SK-N-SH (cell line): ENCODE data around the gene FSIP1. TPM values are rescaled to one million over a fixed set of nuclear protein-coding genes. Genes with fewer than 3 reads are reported as not detected.

Source experiments
- CTCF ChIA-PET: fragments of 300-600, 350-600 bp; formaldehyde crosslinking; extraction: SDS; loops from one replicate; lab custom pipeline; 2021; lab: Yijun Ruan, JAX
- POLR2A ChIA-PET: fragments of 350-600 bp; sonication (Branson Sonifier 250); formaldehyde crosslinking; extraction: SDS; loops from one replicate; lab custom pipeline; 2020; ENCODE audit warnings: antibody characterized with exemption, inconsistent platforms; lab: Yijun Ruan, JAX
- DNase-seq: peaks from one replicate; pipeline ENCODE4 v3.0.0; 2012
- H2AFZ ChIP-seq: fragments of 200-600 bp; sonication (generic); 2 replicates; pipeline ENCODE4 v1.8.1; 2016; ENCODE audit warnings: antibody characterized with exemption, mild to moderate bottlenecking, low read depth
- H3F3A ChIP-seq: fragments of 200-600 bp; sonication (generic); replicated peaks from 2 replicates; pipeline ENCODE3; 2016; ENCODE audit warnings: antibody characterized with exemption, mild to moderate bottlenecking; ENCODE audit not compliant: insufficient read depth
- H3K27ac ChIP-seq, 2 experiments: fragments of 200-500 bp in 1 of 2; fragments of 200-600 bp in 1 of 2; sonication (Bioruptor generic) in 1 of 2; sonication (generic), shearing (Covaris generic) in 1 of 2; 2 replicates each; pipeline versions ENCODE4 v1.5.1 to v1.6.1; 2014 to 2016; ENCODE audit warnings: low read depth in 2 of 2, inconsistent platforms in 1 of 2, low read length in 1 of 2, mild to moderate bottlenecking in 1 of 2, mixed read lengths in 1 of 2
- H3K27me3 ChIP-seq: fragments of 200-600 bp; sonication (generic), shearing (Covaris generic); 2 replicates; pipeline ENCODE4 v1.6.1; 2016; ENCODE audit warnings: mixed run types; ENCODE audit not compliant: insufficient read depth
- H3K36me3 ChIP-seq, 2 experiments: fragments of 200-500 bp in 1 of 2; fragments of 200-600 bp in 1 of 2; sonication (Bioruptor generic) in 1 of 2; sonication (generic) in 1 of 2; replicated peaks in 1 of 2; 2 replicates each; pipeline versions ENCODE3 to v1.5.1; 2014 to 2016; ENCODE audit warnings: low read length in 1 of 2, mild to moderate bottlenecking in 1 of 2; ENCODE audit not compliant: insufficient read depth in 2 of 2, control insufficient read depth in 1 of 2
- H3K4me1 ChIP-seq, 2 experiments: fragments of 200-500 bp in 1 of 2; fragments of 200-600 bp in 1 of 2; sonication (Bioruptor generic) in 1 of 2; sonication (generic), shearing (Covaris generic) in 1 of 2; 2 replicates each; pipeline versions ENCODE4 v1.5.1 to v1.6.1; 2014 to 2016; ENCODE audit warnings: low read depth in 1 of 2, low read length in 1 of 2, mixed run types in 1 of 2; ENCODE audit not compliant: insufficient read depth in 2 of 2, control insufficient read depth in 1 of 2
- H3K4me2 ChIP-seq: fragments of 200-600 bp; sonication (generic), shearing (Covaris generic); 2 replicates; pipeline ENCODE4 v1.6.1; 2017; ENCODE audit warnings: mixed run types
- H3K4me3 ChIP-seq, 2 experiments: fragments of 200-500 bp in 1 of 2; fragments of 200-600 bp in 1 of 2; sonication (Bioruptor generic) in 1 of 2; sonication (generic), shearing (Covaris generic) in 1 of 2; 2 replicates each; pipeline versions ENCODE4 v1.5.1 to v1.8.1; 2014 to 2016; ENCODE audit warnings: low read depth in 2 of 2, inconsistent platforms in 1 of 2, low read length in 1 of 2, mild to moderate bottlenecking in 1 of 2, mixed read lengths in 1 of 2, moderate library complexity in 1 of 2
- H3K79me2 ChIP-seq: fragments of 200-600 bp; sonication (generic); 2 replicates; pipeline ENCODE4 v1.8.1; 2017; ENCODE audit warnings: mild to moderate bottlenecking; ENCODE audit not compliant: insufficient read depth
- H3K9ac ChIP-seq: fragments of 200-600 bp; sonication (generic); 2 replicates; pipeline ENCODE4 v1.6.1; 2017; ENCODE audit warnings: mixed run types
- H3K9me2 ChIP-seq: fragments of 200-600 bp; sonication (generic); 2 replicates; pipeline ENCODE4 v1.6.1; 2017; ENCODE audit warnings: mixed run types
- H3K9me3 ChIP-seq: fragments of 200-600 bp; sonication (generic); 2 replicates; pipeline ENCODE4 v1.6.1; 2017; ENCODE audit warnings: mixed run types, mild to moderate bottlenecking, moderate library complexity
- H4K20me1 ChIP-seq: fragments of 200-600 bp; sonication (generic); 2 replicates; pipeline ENCODE4 v1.6.1; 2017; ENCODE audit warnings: mild to moderate bottlenecking, mixed run types; ENCODE audit not compliant: insufficient read depth
- CHD2 ChIP-seq: fragments of 150-350 bp; IDR thresholded peaks from 2 replicates; pipeline ENCODE4 v1.6.1; 2018; ENCODE audit warnings: low read length; ENCODE audit not compliant: partially characterized antibody
- ELF1 ChIP-seq: IDR thresholded peaks from 2 replicates; pipeline ENCODE4 v1.4.0; 2012
- FOSL2 ChIP-seq: IDR thresholded peaks from 2 replicates; pipeline ENCODE4 v1.4.0; 2012; ENCODE audit warnings: low read depth, mild to moderate bottlenecking, moderate library complexity, borderline replicate concordance
- FOXJ3 ChIP-seq: sonication (generic); formaldehyde crosslinking; IDR thresholded peaks from 2 replicates; pipeline ENCODE4 v1.5.1; 2020; ENCODE audit warnings: mild to moderate bottlenecking, missing genetic modification reagents
- FOXM1 ChIP-seq: IDR thresholded peaks from 2 replicates; pipeline ENCODE4 v1.4.0; 2012; ENCODE audit warnings: low read depth, mild to moderate bottlenecking
- GABPA ChIP-seq: IDR thresholded peaks from 2 replicates; pipeline ENCODE4 v1.4.0; 2012; ENCODE audit warnings: low read depth, mild to moderate bottlenecking
- JUND ChIP-seq: IDR thresholded peaks from 2 replicates; pipeline ENCODE4 v1.4.0; 2012
- MEF2A ChIP-seq: IDR thresholded peaks from 2 replicates; pipeline ENCODE4 v1.4.0; 2012; ENCODE audit warnings: low read depth, borderline replicate concordance
- NFIC ChIP-seq: IDR thresholded peaks from 2 replicates; pipeline ENCODE4 v1.4.0; 2012; ENCODE audit warnings: borderline replicate concordance
- NRF1 ChIP-seq: IDR thresholded peaks from 2 replicates; pipeline ENCODE4 v1.6.1; 2012; ENCODE audit warnings: low read depth, mild to moderate bottlenecking, low read length
- RAD21 ChIP-seq: IDR thresholded peaks from 2 replicates; pipeline ENCODE4 v1.6.1; 2012; ENCODE audit warnings: mild to moderate bottlenecking, low read length
- RFX5 ChIP-seq: IDR thresholded peaks from 2 replicates; pipeline ENCODE4 v1.6.1; 2012; ENCODE audit warnings: mild to moderate bottlenecking, improper control_type of control experiment, low read length
- TAF1 ChIP-seq: IDR thresholded peaks from 2 replicates; pipeline ENCODE4 v1.6.1; 2012; ENCODE audit warnings: low read depth, mild to moderate bottlenecking, low read length, moderate library complexity, borderline replicate concordance
- TCF12 ChIP-seq: IDR thresholded peaks from 2 replicates; pipeline ENCODE4 v1.4.0; 2012
- TEAD4 ChIP-seq: IDR thresholded peaks from 2 replicates; pipeline ENCODE4 v1.4.0; 2012; ENCODE audit warnings: mild to moderate bottlenecking, borderline replicate concordance; ENCODE audit not compliant: insufficient read depth
- WGBS: methylation state at CpG from one replicate; pipeline ENCODE4 v1.1.6; 2017; ENCODE audit warnings: low lambda C conversion rate; 5-methylcytosine and 5-hydroxymethylcytosine counted together
- polyA plus RNA-seq, 3 experiments: library from polyadenylated mRNA; depleted of rRNA; stranded (reverse); fragments of >200 nt; gene quantifications; 2 replicates each; pipeline ENCODE4 v1.2.3, GENCODE V29; 2012
- TF ChIP-seq, protein P1 (sequence below): IDR thresholded peaks from 2 replicates; pipeline ENCODE4; 2012
- TF ChIP-seq, protein P2 (sequence below): IDR thresholded peaks from 2 replicates; pipeline ENCODE4 v1.4.0; 2012; ENCODE audit warnings: low read depth
- TF ChIP-seq, protein P3 (sequence below): fragments of 150-350 bp; IDR thresholded peaks from 2 replicates; pipeline ENCODE4 v1.6.1; 2017; ENCODE audit warnings: antibody characterized with exemption, low read length, low read depth, borderline replicate concordance
- TF ChIP-seq, protein P4 (sequence below): IDR thresholded peaks from 2 replicates; pipeline ENCODE4 v1.4.0; 2012; ENCODE audit warnings: low read depth, borderline replicate concordance
- TF ChIP-seq, protein P5 (sequence below): fragments of 150-350 bp; IDR thresholded peaks from 2 replicates; pipeline ENCODE4 v1.6.1; 2016; ENCODE audit warnings: mild to moderate bottlenecking, low read depth, low read length

The FSIP1 gene
- polyA plus RNA-seq, 1 of the 3 experiments (the other 2 are of a cell fraction), result 0.43 TPM

DNA sequence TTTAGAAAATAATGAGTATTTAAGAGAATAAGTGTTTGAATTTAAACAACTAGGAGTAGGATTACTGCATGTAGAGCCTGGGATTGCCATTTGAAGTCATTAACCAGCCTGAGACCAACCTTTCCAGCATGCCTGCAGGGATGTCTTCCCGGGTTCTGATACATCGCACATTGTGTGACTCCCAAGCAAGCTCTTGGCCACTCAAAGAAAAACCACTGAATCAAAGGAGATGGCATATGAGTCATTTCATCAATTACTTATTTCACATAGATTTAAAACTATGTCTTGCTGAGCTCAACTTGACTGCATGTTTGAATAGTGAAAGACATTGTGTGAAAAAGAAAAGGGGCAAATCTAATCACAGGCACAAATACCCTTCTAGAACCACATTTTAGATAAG, 216.8 kb downstream of the FSIP1 start:
- H3F3A ChIP-seq, result no peaks in the 10 kb centered on the region
- H3K9ac ChIP-seq, result no peak overlapping the region
- DNase-seq, result no peak
- no peaks in the 10 kb centered on the region for H3K9me3 ChIP-seq
- no peak for TF ChIP-seq MEF2A
- no peaks in the 10 kb centered on the region for H3K36me3 ChIP-seq
- no peaks in the 10 kb centered on the region for H3K9me2 ChIP-seq
- H2AFZ ChIP-seq, result no peak overlapping the region
- no peaks in the 10 kb centered on the region for H3K4me1 ChIP-seq
- 98% methylated on average over 2 of the region's 2 CpGs for WGBS
- no peak overlapping the region for H3K4me2 ChIP-seq
- ChIA-PET CTCF (interaction anchor here (1.6 kb wide), 1 partner anchor 15 kb away, joined by 12 read pairs; the partner anchor contains the start of gene THBS1), POLR2A (no interaction called here)
- no peak overlapping the region for H3K4me3 ChIP-seq
- no peak overlapping the region for H3K27ac ChIP-seq
- H4K20me1 ChIP-seq, result no peaks in the 10 kb centered on the region
- no peaks in the 10 kb centered on the region for H3K79me2 ChIP-seq
- H3K27me3 ChIP-seq, result no peaks in the 10 kb centered on the region

DNA sequence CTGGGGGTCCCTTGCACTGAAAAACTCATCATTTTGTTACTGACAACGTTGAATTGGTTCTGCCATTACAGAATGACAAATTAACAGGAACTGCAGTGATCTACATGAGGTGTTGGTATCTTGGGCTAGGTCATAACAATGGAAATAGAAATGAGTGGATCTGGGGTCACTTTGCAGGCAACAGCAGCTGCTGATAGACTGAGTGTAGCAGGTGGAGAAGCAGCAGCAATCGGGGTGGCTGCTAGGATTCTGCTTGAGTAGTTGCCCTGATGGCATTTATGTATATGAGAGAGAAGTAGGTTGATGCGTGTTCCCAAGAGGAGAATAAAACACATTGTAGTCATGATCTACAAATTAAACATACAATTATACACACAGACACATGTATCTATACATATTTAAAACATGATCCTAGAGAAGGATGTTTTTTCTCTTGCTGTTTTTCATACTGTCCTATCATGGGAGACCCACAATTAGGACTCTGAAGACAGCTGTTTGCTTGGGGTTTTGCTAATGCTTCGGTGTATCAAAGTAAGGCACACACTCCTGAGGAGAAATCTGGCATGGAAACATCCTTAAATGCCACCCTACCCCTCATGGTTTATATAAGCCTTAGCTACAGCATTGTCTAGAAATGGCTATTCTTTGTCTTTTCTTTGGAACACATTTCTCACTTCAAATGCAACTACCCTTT, 217.5 kb downstream of the FSIP1 start:
- H3K79me2 ChIP-seq, result no peaks in the 10 kb centered on the region
- no peaks in the 10 kb centered on the region for H3K36me3 ChIP-seq
- no peak overlapping the region for H3K27ac ChIP-seq
- H3K9ac ChIP-seq, result no peak overlapping the region
- H3K4me2 ChIP-seq, result no peak overlapping the region
- no peaks in the 10 kb centered on the region for H3F3A ChIP-seq
- no peaks in the 10 kb centered on the region for H3K4me1 ChIP-seq
- H2AFZ ChIP-seq, result no peak overlapping the region
- ChIA-PET CTCF (interaction anchor here (1.6 kb wide), 1 partner anchor 15 kb away, joined by 12 read pairs; the partner anchor contains the start of gene THBS1), POLR2A (no interaction called here)
- H3K4me3 ChIP-seq, result no peak overlapping the region
- TF ChIP-seq, protein P1, sequence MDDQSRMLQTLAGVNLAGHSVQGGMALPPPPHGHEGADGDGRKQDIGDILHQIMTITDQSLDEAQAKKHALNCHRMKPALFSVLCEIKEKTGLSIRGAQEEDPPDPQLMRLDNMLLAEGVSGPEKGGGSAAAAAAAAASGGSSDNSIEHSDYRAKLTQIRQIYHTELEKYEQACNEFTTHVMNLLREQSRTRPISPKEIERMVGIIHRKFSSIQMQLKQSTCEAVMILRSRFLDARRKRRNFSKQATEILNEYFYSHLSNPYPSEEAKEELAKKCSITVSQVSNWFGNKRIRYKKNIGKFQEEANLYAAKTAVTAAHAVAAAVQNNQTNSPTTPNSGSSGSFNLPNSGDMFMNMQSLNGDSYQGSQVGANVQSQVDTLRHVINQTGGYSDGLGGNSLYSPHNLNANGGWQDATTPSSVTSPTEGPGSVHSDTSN, result no peak
- TF ChIP-seq NRF1 (no peak), GABPA (no peak), CHD2 (no peak), TAF1 (no peak), MEF2A (no peak), FOSL2 (no peak), FOXM1 (no peak), TEAD4 (no peak), TCF12 (no peak), RFX5 (no peak), JUND (no peak), RAD21 (no peak), FOXJ3 (CRISPR knock-in tag) (no peak), NFIC (no peak), ELF1 (no peak)
- TF ChIP-seq, protein P2, sequence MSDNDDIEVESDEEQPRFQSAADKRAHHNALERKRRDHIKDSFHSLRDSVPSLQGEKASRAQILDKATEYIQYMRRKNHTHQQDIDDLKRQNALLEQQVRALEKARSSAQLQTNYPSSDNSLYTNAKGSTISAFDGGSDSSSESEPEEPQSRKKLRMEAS, result no peak
- TF ChIP-seq, protein P3, sequence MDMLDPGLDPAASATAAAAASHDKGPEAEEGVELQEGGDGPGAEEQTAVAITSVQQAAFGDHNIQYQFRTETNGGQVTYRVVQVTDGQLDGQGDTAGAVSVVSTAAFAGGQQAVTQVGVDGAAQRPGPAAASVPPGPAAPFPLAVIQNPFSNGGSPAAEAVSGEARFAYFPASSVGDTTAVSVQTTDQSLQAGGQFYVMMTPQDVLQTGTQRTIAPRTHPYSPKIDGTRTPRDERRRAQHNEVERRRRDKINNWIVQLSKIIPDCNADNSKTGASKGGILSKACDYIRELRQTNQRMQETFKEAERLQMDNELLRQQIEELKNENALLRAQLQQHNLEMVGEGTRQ, result no peak
- TF ChIP-seq, protein P4, sequence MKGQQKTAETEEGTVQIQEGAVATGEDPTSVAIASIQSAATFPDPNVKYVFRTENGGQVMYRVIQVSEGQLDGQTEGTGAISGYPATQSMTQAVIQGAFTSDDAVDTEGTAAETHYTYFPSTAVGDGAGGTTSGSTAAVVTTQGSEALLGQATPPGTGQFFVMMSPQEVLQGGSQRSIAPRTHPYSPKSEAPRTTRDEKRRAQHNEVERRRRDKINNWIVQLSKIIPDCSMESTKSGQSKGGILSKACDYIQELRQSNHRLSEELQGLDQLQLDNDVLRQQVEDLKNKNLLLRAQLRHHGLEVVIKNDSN, result no peak
- TF ChIP-seq, protein P5, sequence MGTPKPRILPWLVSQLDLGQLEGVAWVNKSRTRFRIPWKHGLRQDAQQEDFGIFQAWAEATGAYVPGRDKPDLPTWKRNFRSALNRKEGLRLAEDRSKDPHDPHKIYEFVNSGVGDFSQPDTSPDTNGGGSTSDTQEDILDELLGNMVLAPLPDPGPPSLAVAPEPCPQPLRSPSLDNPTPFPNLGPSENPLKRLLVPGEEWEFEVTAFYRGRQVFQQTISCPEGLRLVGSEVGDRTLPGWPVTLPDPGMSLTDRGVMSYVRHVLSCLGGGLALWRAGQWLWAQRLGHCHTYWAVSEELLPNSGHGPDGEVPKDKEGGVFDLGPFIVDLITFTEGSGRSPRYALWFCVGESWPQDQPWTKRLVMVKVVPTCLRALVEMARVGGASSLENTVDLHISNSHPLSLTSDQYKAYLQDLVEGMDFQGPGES, result no peak
- no peak for DNase-seq
- H3K9me2 ChIP-seq, result no peaks in the 10 kb centered on the region
- H3K27me3 ChIP-seq, result no peaks in the 10 kb centered on the region
- H4K20me1 ChIP-seq, result no peaks in the 10 kb centered on the region
- 67% methylated on average over 4 of the region's 4 CpGs for WGBS
- no peaks in the 10 kb centered on the region for H3K9me3 ChIP-seq
